Measurements from ENCODE around the gene ARRDC4. TPM values are rescaled to one million over a fixed set of nuclear protein-coding genes. Genes with fewer than 3 reads are reported as not detected.

ARRDC4 gene
- 9.2 and 16.9 TPM in 2 replicates for total RNA-seq

GRCh38 chr15:97960364-97961066 lies at the start of gene ARRDC4:
ARRDC4 (plus strand) TSS chr15:97960703; CDS start chr15:97960862, 159 bp downstream.

Measured in smooth muscle cell of trachea (primary cell).